GM21447 (cell line): ENCODE results near the gene PPIB.
"Not testable (repeated sequence)": the region's sequence is repeated elsewhere in the genome, so short reads cannot be mapped to it uniquely, and the experiment has no call there.

ENCODE experiments used
- ATAC-seq: cut with Tn5 transposase; IDR thresholded peaks from one replicate; pipeline ENCODE4 v1.9.1; 2021; ENCODE audit not compliant: unreplicated experiment

Gene PPIB

GRCh38 chr15:64141798-64142512 lies 20.9 kb downstream of the PPIB start:
- ATAC-seq = no peak

GRCh38 chr15:64138331-64138941 lies 24.4 kb downstream of the PPIB start:
- ATAC-seq = no peak

- no peak for ATAC-seq
These were observed 25.5 kb downstream of the PPIB start for GRCh38 chr15:64137226-64137833.

GRCh38 chr15:64136347-64136746 lies 26.5 kb downstream of the PPIB start:
- no peak for ATAC-seq

GRCh38 chr15:64134345-64134829 lies 28.4 kb downstream of the PPIB start:
- ATAC-seq = no peak

- ATAC-seq = no peak
These were observed 29.0 kb downstream of the PPIB start for GRCh38 chr15:64133623-64134344.

- no peak for ATAC-seq
These were observed 30.6 kb downstream of the PPIB start for GRCh38 chr15:64132217-64132616.

GRCh38 chr15:64131547-64131946 lies 31.3 kb downstream of the PPIB start:
- ATAC-seq = no peak

GRCh38 chr15:64130159-64130558 lies 32.7 kb downstream of the PPIB start:
- ATAC-seq = no peak

- ATAC-seq = no peak
These were observed 35.1 kb downstream of the PPIB start for GRCh38 chr15:64127521-64128270.

- ATAC-seq = no peak
These were observed 36.8 kb downstream of the PPIB start for GRCh38 chr15:64125978-64126377.

GRCh38 chr15:64122936-64123351 lies 39.9 kb downstream of the PPIB start:
- no peak for ATAC-seq

GRCh38 chr15:64122444-64122843 lies 40.4 kb downstream of the PPIB start:
- ATAC-seq = no peak

GRCh38 chr15:64121614-64122013 lies 41.2 kb downstream of the PPIB start:
- ATAC-seq = no peak

GRCh38 chr15:64120322-64120721 lies 42.5 kb downstream of the PPIB start:
- ATAC-seq = not testable (repeated sequence)

- ATAC-seq = no peak
These were observed 44.9 kb downstream of the PPIB start for GRCh38 chr15:64117759-64118487.

GRCh38 chr15:64112904-64113303 lies 49.9 kb downstream of the PPIB start:
- no peak for ATAC-seq

- no peak for ATAC-seq
These were observed 50.6 kb downstream of the PPIB start for GRCh38 chr15:64112073-64112772.

- no peak for ATAC-seq
These were observed 51.2 kb downstream of the PPIB start for GRCh38 chr15:64111679-64112050.
